ENCODE results near the gene CYP4F8.

The CYP4F8 gene

DNA sequence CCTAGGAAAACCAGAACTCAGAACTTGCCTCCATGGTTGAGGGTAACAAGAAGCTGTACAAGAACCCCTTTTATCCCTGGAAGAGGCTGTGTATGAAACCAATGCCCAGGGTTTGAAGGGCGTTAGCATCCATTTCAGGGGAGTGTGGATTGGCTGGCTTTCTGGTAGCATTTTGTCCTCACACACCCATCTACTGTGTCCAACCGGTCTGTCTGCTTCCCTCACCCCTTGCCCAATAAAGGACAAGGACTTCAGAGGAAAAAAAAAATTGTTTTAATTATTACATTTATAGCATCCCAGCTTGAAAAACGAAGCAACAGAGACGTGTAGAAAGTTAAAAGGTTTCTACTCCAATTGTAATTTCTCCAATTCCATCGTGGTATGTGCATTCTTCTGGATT, 2.7 kb upstream of the CYP4F8 start:
- TF ChIP-seq, protein P1, sequence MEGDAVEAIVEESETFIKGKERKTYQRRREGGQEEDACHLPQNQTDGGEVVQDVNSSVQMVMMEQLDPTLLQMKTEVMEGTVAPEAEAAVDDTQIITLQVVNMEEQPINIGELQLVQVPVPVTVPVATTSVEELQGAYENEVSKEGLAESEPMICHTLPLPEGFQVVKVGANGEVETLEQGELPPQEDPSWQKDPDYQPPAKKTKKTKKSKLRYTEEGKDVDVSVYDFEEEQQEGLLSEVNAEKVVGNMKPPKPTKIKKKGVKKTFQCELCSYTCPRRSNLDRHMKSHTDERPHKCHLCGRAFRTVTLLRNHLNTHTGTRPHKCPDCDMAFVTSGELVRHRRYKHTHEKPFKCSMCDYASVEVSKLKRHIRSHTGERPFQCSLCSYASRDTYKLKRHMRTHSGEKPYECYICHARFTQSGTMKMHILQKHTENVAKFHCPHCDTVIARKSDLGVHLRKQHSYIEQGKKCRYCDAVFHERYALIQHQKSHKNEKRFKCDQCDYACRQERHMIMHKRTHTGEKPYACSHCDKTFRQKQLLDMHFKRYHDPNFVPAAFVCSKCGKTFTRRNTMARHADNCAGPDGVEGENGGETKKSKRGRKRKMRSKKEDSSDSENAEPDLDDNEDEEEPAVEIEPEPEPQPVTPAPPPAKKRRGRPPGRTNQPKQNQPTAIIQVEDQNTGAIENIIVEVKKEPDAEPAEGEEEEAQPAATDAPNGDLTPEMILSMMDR (IDR thresholded peaks at IDR 0.05) = no peak

DNA sequence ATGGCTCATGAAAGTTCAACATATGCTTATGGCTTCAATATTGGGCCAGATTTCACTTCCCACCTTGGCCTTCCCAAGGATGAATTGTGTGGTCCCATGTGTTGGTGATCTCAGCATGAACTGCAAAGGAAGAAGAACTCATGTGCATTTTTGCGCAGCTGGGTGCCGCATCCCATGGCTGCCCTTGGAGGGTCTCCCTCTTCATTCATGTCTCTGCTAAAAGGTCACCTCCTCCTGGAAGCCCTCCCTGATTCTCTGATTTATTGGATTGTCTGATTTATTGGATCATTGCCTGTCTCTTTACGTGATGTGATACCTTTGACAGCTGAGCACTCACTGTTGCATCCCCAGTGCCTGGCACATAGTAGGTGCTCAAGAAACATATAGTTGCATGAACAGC, 1.7 kb upstream of the CYP4F8 start:
- TF ChIP-seq, protein P1 (IDR thresholded peaks at IDR 0.05) = no peak

DNA sequence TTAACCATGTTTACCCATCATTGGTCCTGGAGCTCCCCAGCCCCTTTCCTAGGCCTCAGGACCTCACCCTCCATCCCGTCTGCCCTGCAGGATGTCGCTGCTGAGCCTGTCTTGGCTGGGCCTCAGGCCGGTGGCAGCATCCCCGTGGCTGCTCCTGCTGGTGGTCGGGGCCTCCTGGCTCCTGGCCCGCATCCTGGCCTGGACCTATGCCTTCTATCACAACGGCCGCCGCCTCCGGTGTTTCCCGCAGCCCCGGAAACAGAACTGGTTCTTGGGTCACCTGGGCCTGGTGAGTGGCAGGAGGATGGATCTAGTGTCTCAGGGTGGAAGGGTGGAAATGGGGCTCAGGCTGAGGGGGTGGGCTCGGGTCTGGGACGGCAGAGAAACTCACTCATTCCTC, 508 bp downstream of the CYP4F8 start:
- TF ChIP-seq, protein P1 (IDR thresholded peaks at IDR 0.05) = no peak

DNA sequence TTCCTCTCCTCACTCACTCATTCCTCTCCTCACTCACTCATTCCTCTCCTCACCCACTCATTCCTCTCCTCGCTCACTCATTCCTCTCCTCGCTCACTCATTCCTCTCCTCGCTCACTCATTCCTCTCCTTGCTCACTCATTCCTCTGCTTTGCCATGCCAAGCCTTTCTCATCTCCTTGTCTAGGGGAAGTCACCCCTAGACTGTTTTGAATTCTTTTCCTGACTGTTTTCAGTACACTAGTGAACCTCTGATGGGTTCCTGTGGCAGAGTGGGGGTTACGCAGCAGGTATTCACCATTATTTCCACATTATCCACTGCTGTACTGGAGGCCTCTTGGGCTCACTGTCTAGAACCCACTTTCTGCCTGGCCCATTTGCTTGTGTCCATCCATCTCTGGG, 1.2 kb downstream of the CYP4F8 start:
- TF ChIP-seq, protein P1 (IDR thresholded peaks at IDR 0.05) = no peak

DNA sequence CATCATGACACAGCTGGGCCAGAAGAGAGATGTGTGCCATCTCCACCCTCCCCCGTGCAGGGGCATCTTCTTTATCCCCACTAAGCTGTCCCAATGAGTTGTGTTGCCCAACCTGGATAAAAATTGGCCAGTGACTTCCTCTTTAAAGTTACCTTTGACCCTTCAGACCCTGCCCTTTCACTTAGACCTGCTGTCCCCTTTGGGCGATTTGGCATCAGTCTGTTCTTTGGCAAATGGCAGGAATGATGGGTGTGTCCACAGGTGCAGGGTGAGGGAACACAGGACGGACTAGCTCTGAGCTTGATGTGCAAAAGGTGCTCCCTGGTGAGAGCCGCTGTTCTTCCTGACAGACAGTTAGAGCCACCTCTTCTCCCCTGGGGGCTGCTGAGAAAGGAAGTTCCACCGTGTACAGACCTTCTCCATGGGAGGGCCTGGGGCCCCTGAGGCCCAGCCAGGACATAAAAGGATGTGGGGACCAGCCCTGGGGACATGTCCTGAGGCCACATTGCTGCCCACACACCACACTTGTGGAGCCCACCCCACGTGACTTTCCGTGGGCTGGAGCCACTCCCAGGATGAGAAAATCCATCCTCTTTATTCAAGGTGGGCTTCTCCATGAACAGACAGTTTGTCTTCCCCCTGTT, 1.7 kb downstream of the CYP4F8 start:
- TF ChIP-seq, protein P1 (IDR thresholded peaks at IDR 0.05) = no peak

DNA sequence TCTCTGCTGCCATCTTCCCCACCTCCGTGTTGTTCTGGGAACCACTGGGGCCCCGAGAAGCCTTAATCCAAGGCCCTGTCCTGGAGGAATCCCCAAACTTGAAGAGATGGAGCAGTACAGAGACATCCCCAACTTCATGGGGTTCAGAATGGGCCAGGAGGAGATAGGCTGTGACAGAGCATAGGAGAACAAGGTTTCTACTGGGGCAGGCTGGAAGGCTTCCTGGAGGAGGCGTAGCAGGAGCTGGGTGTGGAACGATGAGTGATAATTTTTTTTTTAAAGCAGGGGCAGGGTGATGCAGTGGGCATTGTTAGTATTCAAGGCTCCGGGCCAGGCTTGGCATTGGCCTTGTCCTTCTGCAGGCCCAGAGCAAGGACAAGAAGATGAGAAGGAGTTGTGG, 3.3 kb downstream of the CYP4F8 start:
- TF ChIP-seq, protein P1 (IDR thresholded peaks at IDR 0.05) = no peak

DNA sequence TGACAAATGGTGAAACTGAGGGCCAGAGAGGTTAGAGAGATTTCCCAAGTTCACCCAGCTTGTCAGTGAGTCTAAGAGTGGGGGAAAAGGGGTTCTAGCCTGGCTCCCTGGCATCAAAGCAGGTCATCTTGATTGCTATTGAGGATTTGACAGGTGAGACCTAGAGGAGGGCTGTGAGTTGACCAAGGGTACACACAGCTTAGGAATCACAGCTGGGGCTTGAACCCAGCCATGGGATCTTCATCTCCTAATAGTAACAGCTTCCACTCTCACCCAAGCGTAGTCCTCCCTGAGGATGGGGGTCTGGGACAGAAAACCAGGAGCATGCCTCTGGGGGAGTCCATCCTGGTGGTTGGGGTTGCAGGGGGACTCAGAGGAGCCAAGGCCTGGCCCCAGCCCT, 6.8 kb downstream of the CYP4F8 start:
- TF ChIP-seq, protein P1 (IDR thresholded peaks at IDR 0.05) = no peak

DNA sequence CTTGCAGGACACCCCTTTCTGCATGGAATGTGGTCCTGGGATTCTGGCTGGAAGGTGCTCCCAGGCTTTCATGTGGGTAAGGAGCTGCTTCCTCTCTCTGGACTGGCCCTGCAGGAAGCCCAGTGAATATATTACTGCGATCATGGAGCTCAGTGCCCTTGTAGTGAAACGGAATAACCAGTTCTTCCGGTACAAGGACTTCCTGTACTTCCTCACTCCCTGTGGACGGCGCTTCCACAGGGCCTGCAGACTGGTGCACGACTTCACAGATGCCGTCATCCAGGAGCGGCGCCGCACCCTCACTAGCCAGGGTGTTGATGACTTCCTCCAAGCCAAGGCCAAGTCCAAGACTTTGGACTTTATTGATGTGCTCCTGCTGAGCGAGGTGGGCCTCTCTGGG, 8.0 kb downstream of the CYP4F8 start:
- TF ChIP-seq, protein P1 (IDR thresholded peaks at IDR 0.05) = no peak
